Measurements from ENCODE around the gene CHKA. TPM values are rescaled to one million over a fixed set of nuclear protein-coding genes. Genes with fewer than 3 reads are reported as not detected.
A peak's percentile ranks its signal among the peaks of the same experiment; 100 is the strongest.

CHKA gene
- total and polyA plus RNA-seq, 4 donors = 17.6 to 73.4 (median 49.0) TPM

- ATAC-seq (ENCODE audit: insufficient read depth, low FRiP score) (no peak), DNase-seq (no peak)
- no peaks in the 10 kb centered on the region for H3K9me3 ChIP-seq (ENCODE audit: control insufficient read depth in 4 of 4, insufficient read depth in 3 of 4, low read length in 3 of 4)
- H3K27me3 ChIP-seq (ENCODE audit: control insufficient read depth in 3 of 3, insufficient read depth in 3 of 3, low read length in 2 of 3) = no peaks in the 10 kb centered on the region
- no peak for TF ChIP-seq CTCF (IDR thresholded peaks at IDR 0.05; ENCODE audit: control extremely low read depth, extremely low read depth)
- peaks cover 0 to 9% (median 3%) of the 10 kb centered on the region in 4 donors for H3K36me3 ChIP-seq (ENCODE audit: control insufficient read depth in 4 of 4, insufficient read depth in 4 of 4, low read length in 4 of 4)
- no peak overlapping the region for H3K9ac ChIP-seq (ENCODE audit: insufficient read depth in 1 of 2, low read length in 2 of 2)
- no peak overlapping the region for H3K4me3 ChIP-seq
- WGBS, 2 donors = 39 to 66% methylated on average over 3 of the region's 3 CpGs
- peaks cover 0 to 12% (median 2%) of the 10 kb centered on the region in 5 donors for H3K4me1 ChIP-seq (ENCODE audit: control insufficient read depth in 5 of 5, insufficient read depth in 5 of 5, low read length in 5 of 5)
- no peak overlapping the region for H3K27ac ChIP-seq (ENCODE audit: low read depth in 1 of 2, low read length in 1 of 2)
Observed at GRCh38 chr11:68082481-68082880, 38.7 kb downstream of the CHKA start.

GRCh38 chr11:68081691-68082090 is 39.5 kb downstream of the CHKA start:
- 66 to 87% methylated on average over 9 of the region's 9 CpGs for WGBS, 2 donors
- no peak overlapping the region for H3K9ac ChIP-seq (ENCODE audit: insufficient read depth in 1 of 2, low read length in 2 of 2)
- no peak for ATAC-seq (ENCODE audit: insufficient read depth, low FRiP score)
- peak overlapping the region in 1 of 2 donors; percentile 1 for H3K27ac ChIP-seq (ENCODE audit: low read depth in 1 of 2, low read length in 1 of 2)
- peaks cover 0 to 9% (median 3%) of the 10 kb centered on the region in 4 donors for H3K36me3 ChIP-seq (ENCODE audit: control insufficient read depth in 4 of 4, insufficient read depth in 4 of 4, low read length in 4 of 4)
- no peaks in the 10 kb centered on the region for H3K27me3 ChIP-seq (ENCODE audit: control insufficient read depth in 3 of 3, insufficient read depth in 3 of 3, low read length in 2 of 3)
- H3K9me3 ChIP-seq (ENCODE audit: control insufficient read depth in 4 of 4, insufficient read depth in 3 of 4, low read length in 3 of 4) = no peaks in the 10 kb centered on the region
- peak in 2 of 3 donors; percentile 29 to 37 for DNase-seq
- TF ChIP-seq CTCF (IDR thresholded peaks at IDR 0.05; ENCODE audit: control extremely low read depth, extremely low read depth) = no peak
- no peak overlapping the region for H3K4me3 ChIP-seq
- H3K4me1 ChIP-seq (ENCODE audit: control insufficient read depth in 5 of 5, insufficient read depth in 5 of 5, low read length in 5 of 5) = peaks cover 0 to 12% (median 3%) of the 10 kb centered on the region in 5 donors

GRCh38 chr11:68080860-68081259 is 40.3 kb downstream of the CHKA start:
- ATAC-seq (ENCODE audit: insufficient read depth, low FRiP score) = no peak
- H3K9me3 ChIP-seq (ENCODE audit: control insufficient read depth in 4 of 4, insufficient read depth in 3 of 4, low read length in 3 of 4) = no peaks in the 10 kb centered on the region
- no peaks in the 10 kb centered on the region for H3K27me3 ChIP-seq (ENCODE audit: control insufficient read depth in 3 of 3, insufficient read depth in 3 of 3, low read length in 2 of 3)
- no peak for TF ChIP-seq CTCF (IDR thresholded peaks at IDR 0.05; ENCODE audit: control extremely low read depth, extremely low read depth)
- H3K4me3 ChIP-seq = no peak overlapping the region
- no peak for DNase-seq
- no peak overlapping the region for H3K27ac ChIP-seq (ENCODE audit: low read depth in 1 of 2, low read length in 1 of 2)
- H3K4me1 ChIP-seq (ENCODE audit: control insufficient read depth in 5 of 5, insufficient read depth in 5 of 5, low read length in 5 of 5) = peaks cover 0 to 12% (median 3%) of the 10 kb centered on the region in 5 donors
- 88 to 95% methylated on average over 8 of the region's 8 CpGs for WGBS, 2 donors
- peaks cover 0 to 9% (median 3%) of the 10 kb centered on the region in 4 donors for H3K36me3 ChIP-seq (ENCODE audit: control insufficient read depth in 4 of 4, insufficient read depth in 4 of 4, low read length in 4 of 4)
- no peak overlapping the region for H3K9ac ChIP-seq (ENCODE audit: insufficient read depth in 1 of 2, low read length in 2 of 2)
